Naive thymus-derived CD8-positive, alpha-beta T cell (primary cell): ENCODE measurements around the gene GADL1. TPM values are rescaled to one million over a fixed set of nuclear protein-coding genes. Genes with fewer than 3 reads are reported as not detected.

Source experiments
- ATAC-seq, 2 donors: fragments of 150-1000 bp; cut with Tn5 transposase in 1 of 2; sonication (Bioruptor Pico), chemical (Tn5 transposase) in 1 of 2; 1 replicate in 1 of 2; 2 replicates in 1 of 2; pipeline ENCODE4 v1.10.0; 2021; ENCODE audit warnings: mild to moderate bottlenecking in 2 of 2, moderate library complexity in 2 of 2
- POLR2A ChIA-PET: fragments of 350-600 bp; sonication (Branson Sonifier 250); formaldehyde crosslinking; loops from one replicate; lab custom pipeline; 2021; ENCODE audit warnings: antibody characterized with exemption; lab: Charles Lee
- DNase-seq, 10 donors: peaks; one replicate each; pipeline versions ENCODE4 v3.0.0 to v3.0.0-alpha.2; 2020 to 2022
- H3K27ac Mint-ChIP-seq, 10 donors: one replicate each; pipeline ENCODE4 v1.8.0; 2020 to 2022; ENCODE audit warnings: mild to moderate bottlenecking in 10 of 10, mixed read lengths in 10 of 10, moderate library complexity in 4 of 10, inconsistent platforms in 1 of 10
- H3K27me3 Mint-ChIP-seq, 5 donors: one replicate each; pipeline ENCODE4 v1.8.0; 2021 to 2022; ENCODE audit warnings: mixed read lengths in 5 of 5
- H3K36me3 Mint-ChIP-seq, 3 donors: one replicate each; pipeline ENCODE4 v1.8.0; 2020 to 2022; ENCODE audit warnings: mixed read lengths in 3 of 3, mild to moderate bottlenecking in 2 of 3, inconsistent platforms in 1 of 3
- H3K4me1 Mint-ChIP-seq, 4 donors: one replicate each; pipeline ENCODE4 v1.8.0; 2021 to 2022; ENCODE audit warnings: mixed read lengths in 4 of 4
- H3K4me3 Mint-ChIP-seq, 10 donors: one replicate each; pipeline ENCODE4 v1.8.0; 2020 to 2022; ENCODE audit warnings: mild to moderate bottlenecking in 10 of 10, mixed read lengths in 10 of 10, moderate library complexity in 6 of 10, inconsistent platforms in 1 of 10
- H3K9me3 Mint-ChIP-seq, 9 donors: one replicate each; pipeline ENCODE4 v1.8.0; 2020 to 2022; ENCODE audit warnings: mixed read lengths in 9 of 9, mild to moderate bottlenecking in 3 of 9, inconsistent platforms in 1 of 9, moderate library complexity in 1 of 9
- polyA plus RNA-seq, 3 donors: library from polyadenylated mRNA; unstranded; fragments of 300-500 nt; fragmentation: Illumina TruSeq; gene quantifications; one replicate each; pipeline ENCODE4 v1.2.3, GENCODE V29; 2021
- total RNA-seq, 8 experiments: library from RNA in 2 of 8; stranded (reverse) in 2 of 8; gene quantifications; one replicate each; pipeline ENCODE4 v1.2.3 and lab custom pipeline; 2021 to 2026

The GADL1 gene
- total and polyA plus RNA-seq, 5 experiments from 2014 or later: not detected

DNA sequence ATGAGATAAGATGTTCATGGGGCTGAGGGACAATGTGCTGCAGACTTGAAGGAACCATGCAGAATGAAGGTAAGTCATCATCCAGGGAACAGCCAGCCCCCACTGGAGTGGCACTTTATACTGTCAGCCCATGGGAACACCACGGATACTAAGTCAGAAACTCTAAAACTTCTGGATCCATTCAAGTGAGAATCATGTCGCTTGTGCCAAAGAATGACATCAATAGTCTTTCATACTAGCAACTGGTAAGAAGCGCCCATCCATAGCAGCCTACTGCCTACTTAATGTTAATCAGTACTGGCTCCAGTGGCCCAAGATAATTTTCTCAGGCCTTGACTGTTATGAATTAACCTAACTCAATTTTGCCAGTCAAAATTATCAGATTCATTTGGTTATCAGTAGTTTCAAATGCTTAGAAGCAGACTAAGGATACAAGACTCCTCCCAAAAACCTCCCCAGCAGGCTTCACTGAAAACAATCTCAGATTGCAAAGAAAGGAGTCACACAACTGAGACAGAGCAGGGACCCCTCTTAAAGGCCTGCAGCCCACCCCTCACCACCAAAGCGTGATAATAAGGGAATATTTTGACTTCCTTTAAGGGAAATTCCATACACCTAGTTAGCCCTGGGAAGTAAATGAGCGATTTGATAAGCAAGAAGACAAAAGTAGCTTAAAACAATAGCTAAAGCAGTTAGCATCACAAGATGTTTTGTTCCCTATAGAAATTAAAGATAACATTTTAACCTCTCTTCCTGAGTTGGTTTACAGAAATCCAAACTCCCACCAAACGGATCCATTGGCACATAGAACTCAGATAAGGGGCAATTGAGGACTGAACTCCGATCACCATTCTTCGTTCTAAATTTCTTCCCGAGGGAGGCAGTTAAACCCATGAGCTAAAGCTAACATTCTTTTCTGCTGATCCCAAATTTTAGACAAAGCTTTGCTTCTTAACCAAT, 189.2 kb downstream of the GADL1 start:
- H3K4me1 Mint-ChIP-seq: peaks cover 28 to 80% (median 60%) of the 10 kb centered on the region in 4 donors
- H3K4me3 Mint-ChIP-seq: peak overlapping the region in 1 of 10 donors; percentile 17
- no peaks in the 10 kb centered on the region for H3K27me3 Mint-ChIP-seq
- peak overlapping the region in 9 of 10 donors; percentile 32 to 80 (median 50) for H3K27ac Mint-ChIP-seq
- H3K36me3 Mint-ChIP-seq: peaks cover 3 to 22% (median 4%) of the 10 kb centered on the region in 3 donors
- peaks cover 0 to 17% (median 2%) of the 10 kb centered on the region in 9 donors for H3K9me3 Mint-ChIP-seq
- POLR2A ChIA-PET: no interaction called here
- ATAC-seq (no peak), DNase-seq (no peak)

- peaks cover 0 to 17% (median 2%) of the 10 kb centered on the region in 9 donors for H3K9me3 Mint-ChIP-seq
- H3K36me3 Mint-ChIP-seq: peaks cover 3 to 37% (median 18%) of the 10 kb centered on the region in 3 donors
- H3K27ac Mint-ChIP-seq: peak overlapping the region; percentile 38 to 81 (median 66)
- POLR2A ChIA-PET: interaction anchor here (0.5 to 1.8 kb wide), 2 partner anchors 16 to 80 kb away, joined by 5 to 9 read pairs; no protein-coding TSS in a partner anchor
- DNase-seq (no peak), ATAC-seq (peak in 1 of 2 donors; percentile 15)
- peak overlapping the region in 1 of 10 donors; percentile 12 for H3K4me3 Mint-ChIP-seq
- peaks cover 23 to 65% (median 46%) of the 10 kb centered on the region in 4 donors for H3K4me1 Mint-ChIP-seq
- no peaks in the 10 kb centered on the region for H3K27me3 Mint-ChIP-seq
Observed at GRCh38 chr3:30702828-30703397, 191.5 kb downstream of the GADL1 start.

DNA sequence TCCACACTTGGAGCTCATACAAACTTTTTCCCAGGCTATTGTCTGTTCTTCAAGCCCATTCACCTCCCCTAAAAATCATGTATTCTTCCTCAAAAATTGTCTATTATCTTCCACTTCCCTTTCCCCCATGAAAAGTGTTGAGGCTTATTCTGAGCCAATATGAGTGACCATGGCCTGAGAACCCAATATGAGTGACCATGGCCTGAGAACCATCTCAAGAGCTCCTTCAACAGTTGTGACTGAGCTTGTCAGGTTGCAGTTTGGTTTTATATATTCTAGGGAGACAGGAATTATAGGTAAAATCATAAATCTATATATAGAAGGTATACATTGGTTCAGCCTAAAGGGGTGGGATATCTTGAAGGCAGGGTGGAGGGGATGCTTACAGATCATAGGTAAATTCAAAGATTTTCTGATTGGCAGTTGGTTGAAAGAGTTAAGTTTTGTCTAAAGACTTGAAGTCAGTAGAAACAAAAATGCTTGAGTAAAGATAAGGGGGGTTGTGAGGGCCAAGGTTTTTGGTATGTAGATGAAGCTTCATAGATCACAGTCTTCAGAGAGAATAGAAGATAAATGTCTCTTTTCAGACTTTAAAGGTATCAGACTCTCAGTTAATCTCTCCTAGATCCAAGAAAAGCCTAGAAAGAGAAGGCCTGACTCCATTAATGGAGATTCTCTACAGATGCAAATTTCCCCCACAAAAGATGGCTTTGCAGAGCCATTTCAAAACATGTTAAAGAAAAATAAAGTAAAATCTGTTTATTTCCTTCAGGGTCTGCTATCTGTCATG, 192.2 kb downstream of the GADL1 start:
- Mint-ChIP-seq H3K9me3 (peaks cover 0 to 17% (median 2%) of the 10 kb centered on the region in 9 donors), H3K27ac (peak overlapping the region; percentile 1 to 83 (median 66)), H3K27me3 (no peaks in the 10 kb centered on the region), H3K4me1 (peaks cover 23 to 69% (median 50%) of the 10 kb centered on the region in 4 donors), H3K36me3 (peaks cover 3 to 40% (median 22%) of the 10 kb centered on the region in 3 donors), H3K4me3 (peak overlapping the region in 1 of 10 donors; percentile 37)
- DNase-seq: no peak
- POLR2A ChIA-PET: interaction anchor here (1.5 to 1.8 kb wide), 2 partner anchors 11 to 17 kb away, joined by 3 to 5 read pairs; no protein-coding TSS in a partner anchor
- ATAC-seq: no peak

- DNase-seq (no peak), ATAC-seq (no peak)
- H3K9me3 Mint-ChIP-seq: peaks cover 0 to 12% (median 0%) of the 10 kb centered on the region in 9 donors
- H3K4me1 Mint-ChIP-seq: peaks cover 21 to 75% (median 57%) of the 10 kb centered on the region in 4 donors
- no peaks in the 10 kb centered on the region for H3K27me3 Mint-ChIP-seq
- peaks cover 0 to 37% (median 36%) of the 10 kb centered on the region in 3 donors for H3K36me3 Mint-ChIP-seq
- peak overlapping the region in 1 of 10 donors; percentile 0 for H3K4me3 Mint-ChIP-seq
- H3K27ac Mint-ChIP-seq: peak overlapping the region in 8 of 10 donors; percentile 14 to 75 (median 35)
- POLR2A ChIA-PET: interaction anchor here (1.5 kb wide), 1 partner anchor 13 kb away, joined by 3 read pairs; no protein-coding TSS in a partner anchor
Observed at GRCh38 chr3:30700702-30701321, 193.6 kb downstream of the GADL1 start.

- no peaks in the 10 kb centered on the region for H3K27me3 Mint-ChIP-seq
- POLR2A ChIA-PET: no interaction called here
- no peak for DNase-seq
- H3K4me1 Mint-ChIP-seq: peaks cover 27 to 75% (median 59%) of the 10 kb centered on the region in 4 donors
- no peak overlapping the region for H3K4me3 Mint-ChIP-seq
- peaks cover 3 to 45% (median 40%) of the 10 kb centered on the region in 3 donors for H3K36me3 Mint-ChIP-seq
- H3K27ac Mint-ChIP-seq: peak overlapping the region in 5 of 10 donors; percentile 1 to 52 (median 27)
- ATAC-seq: no peak
- H3K9me3 Mint-ChIP-seq: peaks cover 0 to 10% (median 0%) of the 10 kb centered on the region in 9 donors
Observed at GRCh38 chr3:30699927-30700326, 194.5 kb downstream of the GADL1 start.

DNA sequence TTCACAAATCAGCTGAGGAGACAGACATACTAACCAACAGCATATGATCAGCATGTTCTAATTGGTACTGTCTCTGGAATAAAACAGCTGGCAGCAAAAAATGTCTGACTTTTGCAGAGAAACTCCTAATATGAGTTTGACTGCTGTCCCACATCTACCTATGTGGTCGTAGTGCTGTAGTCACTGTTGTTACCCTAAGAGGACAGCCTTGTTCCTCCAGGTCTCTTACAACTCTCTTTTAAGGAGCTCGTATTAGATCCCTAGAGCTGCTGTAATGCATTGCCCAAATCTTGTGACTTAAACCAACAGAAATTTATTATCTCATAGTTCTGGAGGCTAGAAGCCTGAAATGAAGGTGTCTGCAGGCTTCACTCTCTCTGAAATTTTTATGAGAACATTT, 195.9 kb downstream of the GADL1 start:
- ATAC-seq (peak in 1 of 2 donors; percentile 8), DNase-seq (no peak)
- Mint-ChIP-seq H3K4me1 (peaks cover 27 to 76% (median 57%) of the 10 kb centered on the region in 4 donors), H3K27me3 (no peaks in the 10 kb centered on the region), H3K27ac (peak overlapping the region in 5 of 10 donors; percentile 34 to 67 (median 63)), H3K36me3 (peaks cover 4 to 57% (median 47%) of the 10 kb centered on the region in 3 donors), H3K9me3 (peaks cover 0 to 8% (median 0%) of the 10 kb centered on the region in 9 donors), H3K4me3 (peak overlapping the region in 1 of 10 donors; percentile 37)
- POLR2A ChIA-PET: interaction anchor here (1.0 to 1.1 kb wide), 2 partner anchors 40 to 41 kb away, joined by 3 read pairs; no protein-coding TSS in a partner anchor

GRCh38 chr3:30696896-30697295, 197.6 kb downstream of the GADL1 start:
- H3K4me3 Mint-ChIP-seq: peak overlapping the region in 1 of 10 donors; percentile 69
- H3K9me3 Mint-ChIP-seq: no peaks in the 10 kb centered on the region
- ATAC-seq (no peak), DNase-seq (no peak)
- H3K4me1 Mint-ChIP-seq: peaks cover 28 to 76% (median 61%) of the 10 kb centered on the region in 4 donors
- H3K36me3 Mint-ChIP-seq: peaks cover 4 to 73% (median 51%) of the 10 kb centered on the region in 3 donors
- H3K27me3 Mint-ChIP-seq: no peaks in the 10 kb centered on the region
- peak overlapping the region in 9 of 10 donors; percentile 22 to 85 (median 65) for H3K27ac Mint-ChIP-seq
- POLR2A ChIA-PET: interaction anchor here (1.2 to 1.5 kb wide), 2 partner anchors 39 to 80 kb away, joined by 4 to 6 read pairs; no protein-coding TSS in a partner anchor

DNA sequence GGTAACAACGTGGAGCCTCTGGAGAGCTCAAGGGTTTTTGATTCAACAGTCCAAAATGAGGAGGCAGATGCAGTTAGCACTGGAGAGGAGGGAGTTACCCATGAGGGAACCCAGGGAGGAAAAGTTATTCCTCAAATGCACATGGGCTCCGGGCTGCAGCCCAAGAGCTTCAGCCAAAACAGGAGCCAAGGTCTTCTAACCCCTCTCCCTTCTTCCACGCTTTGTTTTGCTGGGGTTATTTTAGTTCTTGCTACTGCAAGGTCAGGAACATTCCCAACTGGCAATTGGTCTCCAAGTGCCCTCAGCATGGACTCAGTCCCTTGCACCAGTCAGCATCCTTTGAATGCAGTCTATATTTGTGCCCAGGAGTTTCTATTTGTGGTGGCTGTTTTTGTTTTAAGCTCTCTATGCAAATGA, 198.1 kb downstream of the GADL1 start:
- peaks cover 4 to 78% (median 51%) of the 10 kb centered on the region in 3 donors for H3K36me3 Mint-ChIP-seq
- peaks cover 29 to 75% (median 62%) of the 10 kb centered on the region in 4 donors for H3K4me1 Mint-ChIP-seq
- H3K27me3 Mint-ChIP-seq: no peaks in the 10 kb centered on the region
- POLR2A ChIA-PET: interaction anchor here (0.8 to 1.5 kb wide), 4 partner anchors 37 to 346 kb away, joined by 4 to 6 read pairs (median 4); no protein-coding TSS in a partner anchor
- DNase-seq (no peak), ATAC-seq (no peak)
- peak overlapping the region in 1 of 10 donors; percentile 69 for H3K4me3 Mint-ChIP-seq
- H3K27ac Mint-ChIP-seq: peak overlapping the region in 9 of 10 donors; percentile 54 to 85 (median 77)
- no peaks in the 10 kb centered on the region for H3K9me3 Mint-ChIP-seq

GRCh38 chr3:30695302-30696061, 199.0 kb downstream of the GADL1 start:
- ATAC-seq: no peak
- Mint-ChIP-seq H3K27me3 (no peaks in the 10 kb centered on the region), H3K4me1 (peaks cover 32 to 76% (median 66%) of the 10 kb centered on the region in 4 donors), H3K27ac (peak overlapping the region; percentile 42 to 90 (median 78)), H3K9me3 (no peaks in the 10 kb centered on the region), H3K4me3 (peak overlapping the region in 2 of 10 donors; percentile 26 to 58), H3K36me3 (peaks cover 4 to 83% (median 57%) of the 10 kb centered on the region in 3 donors)
- no peak for DNase-seq
- POLR2A ChIA-PET: interaction anchor here (0.8 to 4.9 kb wide), 8 partner anchors 13 to 345 kb away, joined by 3 to 27 read pairs (median 4); no protein-coding TSS in a partner anchor

DNA sequence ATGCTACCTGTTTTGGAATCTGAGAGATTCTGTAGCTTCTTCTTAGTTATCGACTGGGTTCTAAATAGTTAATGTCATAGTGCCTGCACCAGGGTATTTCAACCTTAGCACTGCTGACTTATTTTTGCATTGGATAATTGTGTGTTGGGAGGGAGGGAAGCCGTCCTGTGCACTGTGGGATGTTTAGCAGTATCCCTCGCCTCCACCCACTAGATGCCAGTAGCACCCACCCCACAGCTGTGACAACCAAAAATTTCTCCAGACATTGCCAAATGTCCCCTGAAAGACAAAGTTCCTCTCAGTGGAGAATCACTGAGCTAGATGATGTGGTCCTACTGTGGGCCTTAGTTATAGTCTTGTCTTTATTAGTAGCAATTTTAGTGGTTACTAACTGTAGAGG, 199.8 kb downstream of the GADL1 start:
- Mint-ChIP-seq H3K27ac (peak overlapping the region in 9 of 10 donors; percentile 56 to 88 (median 75)), H3K36me3 (peaks cover 4 to 91% (median 62%) of the 10 kb centered on the region in 3 donors), H3K4me3 (peak overlapping the region in 3 of 10 donors; percentile 8 to 58 (median 30)), H3K27me3 (no peaks in the 10 kb centered on the region), H3K4me1 (peaks cover 37 to 84% (median 74%) of the 10 kb centered on the region in 4 donors), H3K9me3 (no peaks in the 10 kb centered on the region)
- ATAC-seq: no peak
- POLR2A ChIA-PET: interaction anchor here (0.5 to 4.9 kb wide), 12 partner anchors 12 to 87 kb away, joined by 3 to 32 read pairs (median 4); partner anchors contain the start of gene TGFBR2
- no peak for DNase-seq
